ENCODE data around the gene ATP11B.

- no peak for TF ChIP-seq CTCF (IDR thresholded peaks at IDR 0.05; ENCODE audit: insufficient read depth, low read length, poor library complexity, severe bottlenecking)
- no peak for TF ChIP-seq EZH2phosphoT487 (conservative IDR thresholded peaks at IDR 0.05; ENCODE audit: low read length)
Measured at GRCh38 chr3:182937293-182938051, 144.2 kb downstream of the ATP11B start.
